SU-DHL-6 (cell line): Measurements from ENCODE around the gene OR4Q2.

Experiments used
- H2AFZ ChIP-seq: fragments of 200-600 bp; sonication (generic); 2 replicates; pipeline ENCODE4 v1.6.1; 2014; ENCODE audit warnings: low read depth, mild to moderate bottlenecking, moderate library complexity, mixed read lengths, antibody characterized with exemption, low read length; ENCODE audit not compliant: severe bottlenecking
- H3F3A ChIP-seq: fragments of 200-600 bp; shearing (Covaris generic); 2 replicates; pipeline ENCODE4 v1.6.0; 2016; ENCODE audit warnings: antibody characterized with exemption, mild to moderate bottlenecking; ENCODE audit not compliant: insufficient read depth
- H3K27ac ChIP-seq: fragments of 200-600 bp; sonication (generic); 2 replicates; pipeline ENCODE4 v1.5.1; 2016; ENCODE audit warnings: low read depth, mild to moderate bottlenecking, low read length, moderate library complexity, mixed read lengths
- H3K27me3 ChIP-seq: fragments of 200-600 bp; sonication (generic), shearing (Covaris generic); 2 replicates; pipeline ENCODE4 v1.6.0; 2014; ENCODE audit warnings: mild to moderate bottlenecking, low read length
- H3K36me3 ChIP-seq: fragments of 200-600 bp; sonication (generic); 2 replicates; pipeline ENCODE4 v1.6.1; 2014; ENCODE audit warnings: mild to moderate bottlenecking, low read length, mixed read lengths
- H3K4me2 ChIP-seq: fragments of 300-600, 200-600 bp; shearing (Covaris generic), sonication (generic); 2 replicates; pipeline ENCODE4 v1.6.0; 2014; ENCODE audit warnings: low read length, low read depth, mild to moderate bottlenecking; ENCODE audit not compliant: poor library complexity, severe bottlenecking
- H3K4me3 ChIP-seq: fragments of 200-600 bp; sonication (generic); 2 replicates; pipeline ENCODE4 v1.5.1; 2014; ENCODE audit warnings: antibody characterized with exemption, low read length, mild to moderate bottlenecking, mixed read lengths; ENCODE audit not compliant: insufficient read depth, poor library complexity, severe bottlenecking
- H3K79me2 ChIP-seq: fragments of 200-600 bp; sonication (generic); 2 replicates; pipeline ENCODE4 v1.6.1; 2014; ENCODE audit warnings: mild to moderate bottlenecking, low read length, moderate library complexity; ENCODE audit not compliant: insufficient read depth
- H3K9ac ChIP-seq: fragments of 200-600 bp; sonication (generic); 2 replicates; pipeline ENCODE4 v1.7.0; 2014; ENCODE audit warnings: mild to moderate bottlenecking, low read length
- H3K9me2 ChIP-seq: fragments of 200-600 bp; sonication (generic); replicated peaks from 2 replicates; pipeline ENCODE4 v1.6.1; 2014; ENCODE audit warnings: low read length; ENCODE audit not compliant: insufficient read depth
- H3K9me3 ChIP-seq: fragments of 200-600 bp; sonication (generic); 2 replicates; pipeline ENCODE4 v1.6.1; 2014; ENCODE audit warnings: low read length, mixed read lengths; ENCODE audit not compliant: insufficient read depth
- H4K20me1 ChIP-seq: fragments of 200-600 bp; sonication (generic); 2 replicates; pipeline ENCODE4 v1.6.1; 2014; ENCODE audit warnings: low read depth, mild to moderate bottlenecking, antibody characterized with exemption, low read length, moderate library complexity, mixed read lengths
- EZH2phosphoT487 ChIP-seq: fragments of 200-600 bp; sonication (generic), shearing (Covaris generic); conservative IDR thresholded peaks from 2 replicates; pipeline ENCODE4 v1.6.1; 2018; ENCODE audit warnings: mild to moderate bottlenecking, antibody characterized with exemption, low read length, moderate library complexity, mixed read lengths
- TF ChIP-seq, protein P1 (sequence below): fragments of 200-600 bp; sonication (generic); IDR thresholded peaks from one replicate; pipeline ENCODE4 v1.5.1; 2017; ENCODE audit warnings: antibody characterized with exemption, mild to moderate bottlenecking, low read length, moderate library complexity; ENCODE audit not compliant: insufficient read depth, poor library complexity, severe bottlenecking

Gene OR4Q2

DNA sequence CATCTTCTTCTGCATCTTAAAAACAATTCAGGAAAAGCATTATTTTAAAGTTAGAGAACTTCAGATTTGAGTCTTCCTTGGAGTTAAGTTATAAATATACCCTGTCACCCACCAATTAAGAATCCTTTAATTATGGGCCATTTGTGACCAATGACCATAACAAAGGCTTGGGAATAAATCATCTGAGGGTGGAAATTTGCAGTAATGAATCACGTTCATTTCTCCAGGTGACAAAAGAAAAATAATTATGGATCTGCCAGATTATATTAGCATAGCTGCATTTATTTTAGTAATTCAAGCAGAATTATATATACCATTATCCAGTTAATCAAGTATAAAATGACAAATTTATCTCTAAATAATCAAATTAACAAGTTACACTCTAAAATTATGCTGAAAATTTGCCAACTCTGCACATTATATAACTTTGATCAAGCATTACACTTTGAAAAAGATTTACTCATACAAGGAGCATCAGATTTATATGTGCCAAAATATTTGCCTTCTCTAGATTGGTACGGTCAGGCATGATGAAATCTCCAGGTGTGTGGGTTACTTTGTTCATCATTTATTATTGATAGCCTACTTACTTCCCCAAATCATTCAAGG lies 17.4 kb downstream of the OR4Q2 start, which contains the start of gene OR4K14:
Gene OR4K14, minus strand, starts transcription at position 51 of the 609 bp plus-strand sequence. CDS start 4,114 bp downstream, outside the sequence.
- H3K9ac ChIP-seq = no peak within 1 kb of the TSS
- no peaks in the 10 kb centered on the region for H4K20me1 ChIP-seq
- peaks cover 1% of the 10 kb centered on the region; the same call in 1 of the 2 replicates for H3K9me3 ChIP-seq
- H3K27me3 ChIP-seq = no peaks in the 10 kb centered on the region
- no peaks in the 10 kb centered on the region for H3K36me3 ChIP-seq
- no peak within 1 kb of the TSS for H3K4me3 ChIP-seq
- no peak within 1 kb of the TSS for H3K27ac ChIP-seq
- no peaks in the 10 kb centered on the region for H3K79me2 ChIP-seq
- H3K9me2 ChIP-seq = no peaks in the 10 kb centered on the region
- TF ChIP-seq, protein P1, sequence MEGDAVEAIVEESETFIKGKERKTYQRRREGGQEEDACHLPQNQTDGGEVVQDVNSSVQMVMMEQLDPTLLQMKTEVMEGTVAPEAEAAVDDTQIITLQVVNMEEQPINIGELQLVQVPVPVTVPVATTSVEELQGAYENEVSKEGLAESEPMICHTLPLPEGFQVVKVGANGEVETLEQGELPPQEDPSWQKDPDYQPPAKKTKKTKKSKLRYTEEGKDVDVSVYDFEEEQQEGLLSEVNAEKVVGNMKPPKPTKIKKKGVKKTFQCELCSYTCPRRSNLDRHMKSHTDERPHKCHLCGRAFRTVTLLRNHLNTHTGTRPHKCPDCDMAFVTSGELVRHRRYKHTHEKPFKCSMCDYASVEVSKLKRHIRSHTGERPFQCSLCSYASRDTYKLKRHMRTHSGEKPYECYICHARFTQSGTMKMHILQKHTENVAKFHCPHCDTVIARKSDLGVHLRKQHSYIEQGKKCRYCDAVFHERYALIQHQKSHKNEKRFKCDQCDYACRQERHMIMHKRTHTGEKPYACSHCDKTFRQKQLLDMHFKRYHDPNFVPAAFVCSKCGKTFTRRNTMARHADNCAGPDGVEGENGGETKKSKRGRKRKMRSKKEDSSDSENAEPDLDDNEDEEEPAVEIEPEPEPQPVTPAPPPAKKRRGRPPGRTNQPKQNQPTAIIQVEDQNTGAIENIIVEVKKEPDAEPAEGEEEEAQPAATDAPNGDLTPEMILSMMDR = no peak
- no peak for TF ChIP-seq EZH2phosphoT487
- H3K4me2 ChIP-seq = no peak within 1 kb of the TSS
- no peak within 1 kb of the TSS for H2AFZ ChIP-seq
- H3F3A ChIP-seq = no peaks in the 10 kb centered on the region

DNA sequence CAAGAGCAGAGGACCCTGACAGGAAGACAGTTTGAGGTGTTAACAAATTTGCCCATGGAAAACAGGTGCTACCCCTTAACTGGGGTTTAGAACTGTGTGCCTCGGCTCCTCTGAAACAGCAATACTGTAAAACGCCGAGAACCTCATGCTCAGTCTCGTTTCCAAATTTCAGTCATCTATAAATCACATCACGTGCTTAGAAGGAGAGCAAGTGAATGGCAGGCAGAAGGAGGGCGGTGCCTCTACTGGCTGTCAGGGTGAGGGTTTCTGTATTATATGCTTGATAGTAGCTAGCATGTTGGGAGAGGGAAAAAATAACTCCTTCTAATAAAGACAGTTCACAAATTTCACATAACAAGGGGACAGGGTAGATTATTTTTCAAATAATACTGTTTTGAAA lies 29.1 kb downstream of the OR4Q2 start:
- H4K20me1 ChIP-seq = no peaks in the 10 kb centered on the region
- H3K4me2 ChIP-seq = no peak overlapping the region
- no peak for TF ChIP-seq EZH2phosphoT487
- TF ChIP-seq, protein P1 = no peak
- H3K9me2 ChIP-seq = no peaks in the 10 kb centered on the region
- H3K9ac ChIP-seq = no peak overlapping the region
- H3K4me3 ChIP-seq = no peak overlapping the region
- H3K9me3 ChIP-seq = no peaks in the 10 kb centered on the region
- no peaks in the 10 kb centered on the region for H3K79me2 ChIP-seq
- H3F3A ChIP-seq = no peaks in the 10 kb centered on the region
- H3K27me3 ChIP-seq = no peaks in the 10 kb centered on the region
- no peak overlapping the region for H2AFZ ChIP-seq
- H3K36me3 ChIP-seq = no peaks in the 10 kb centered on the region
- no peak overlapping the region for H3K27ac ChIP-seq

DNA sequence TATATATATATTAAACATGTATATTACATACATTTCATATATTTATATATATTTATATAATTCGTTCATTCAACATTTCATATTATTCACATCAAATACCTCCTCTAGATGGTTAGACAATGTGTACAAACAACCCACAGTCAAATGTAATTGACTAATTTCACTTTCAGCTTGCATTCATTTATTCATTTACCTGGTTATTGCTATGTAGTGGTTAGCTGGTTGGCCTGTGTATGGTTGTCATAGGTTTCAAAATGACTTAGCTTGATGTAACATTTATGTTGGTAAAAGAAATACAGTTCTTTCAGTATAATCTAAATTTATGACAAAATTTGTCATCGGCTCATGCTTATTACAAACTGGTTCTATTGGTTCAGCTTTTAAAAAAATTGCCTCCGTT lies 33.5 kb downstream of the OR4Q2 start:
- Histone ChIP-seq H3K4me3 (no peak overlapping the region), H4K20me1 (no peaks in the 10 kb centered on the region), H3K9me2 (no peaks in the 10 kb centered on the region), H3K36me3 (no peaks in the 10 kb centered on the region), H2AFZ (no peak overlapping the region), H3K9ac (no peak overlapping the region), H3K9me3 (no peaks in the 10 kb centered on the region), H3K4me2 (no peak overlapping the region), H3K27ac (no peak overlapping the region), H3K27me3 (no peaks in the 10 kb centered on the region), H3F3A (no peaks in the 10 kb centered on the region), H3K79me2 (no peaks in the 10 kb centered on the region)
- TF ChIP-seq EZH2phosphoT487 = no peak
- TF ChIP-seq, protein P1 = no peak
